GM19468 (cell line): ENCODE measurements around the gene USP25.

Source experiments
- ATAC-seq: cut with Tn5 transposase; IDR thresholded peaks from one replicate; pipeline ENCODE4 v1.9.1; 2021; ENCODE audit warnings: mild to moderate bottlenecking, moderate library complexity, moderate number of reproducible peaks; ENCODE audit not compliant: unreplicated experiment; ENCODE audit errors: extremely low read depth

The USP25 gene

DNA sequence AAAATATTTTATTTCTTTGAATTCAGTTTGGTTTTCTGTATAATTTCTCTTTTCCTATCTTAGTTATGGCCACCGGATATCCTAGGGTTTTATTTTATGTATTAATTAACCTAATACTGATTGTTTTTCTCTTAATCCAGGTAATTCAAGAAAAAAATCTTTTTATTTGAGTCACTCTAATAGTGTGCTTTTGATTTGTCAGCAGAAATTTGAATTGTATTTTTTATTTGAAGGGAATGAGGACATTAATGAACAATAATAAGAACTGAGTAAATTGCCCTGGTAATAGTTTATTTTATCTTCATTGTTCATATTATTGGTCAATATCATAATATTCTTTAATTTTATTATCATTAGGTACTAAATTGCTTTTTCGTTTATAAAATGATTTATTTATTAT lies 120.1 kb downstream of the USP25 start:
- no peak for ATAC-seq

- ATAC-seq = no peak
Measured at GRCh38 chr21:15850645-15851044, 120.9 kb downstream of the USP25 start.

DNA sequence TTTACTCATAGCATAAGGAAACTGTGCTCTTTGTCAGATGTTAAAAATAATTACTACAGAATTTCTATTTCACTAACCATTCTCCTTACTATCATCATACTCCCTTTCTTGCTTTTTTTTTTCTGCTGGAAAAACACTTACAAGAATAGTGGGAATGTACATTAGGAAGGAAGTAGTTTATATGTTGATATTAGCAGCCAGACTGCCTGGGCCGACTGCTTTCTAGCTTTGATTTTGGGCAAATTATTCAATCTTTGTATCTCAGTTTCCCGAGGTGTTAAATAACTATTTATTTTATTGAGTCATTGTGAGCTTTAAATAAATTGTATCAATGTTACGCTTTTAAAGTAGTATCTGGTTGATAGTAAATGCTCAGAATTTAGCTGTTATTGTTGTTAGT lies 122.4 kb downstream of the USP25 start:
- ATAC-seq = no peak

DNA sequence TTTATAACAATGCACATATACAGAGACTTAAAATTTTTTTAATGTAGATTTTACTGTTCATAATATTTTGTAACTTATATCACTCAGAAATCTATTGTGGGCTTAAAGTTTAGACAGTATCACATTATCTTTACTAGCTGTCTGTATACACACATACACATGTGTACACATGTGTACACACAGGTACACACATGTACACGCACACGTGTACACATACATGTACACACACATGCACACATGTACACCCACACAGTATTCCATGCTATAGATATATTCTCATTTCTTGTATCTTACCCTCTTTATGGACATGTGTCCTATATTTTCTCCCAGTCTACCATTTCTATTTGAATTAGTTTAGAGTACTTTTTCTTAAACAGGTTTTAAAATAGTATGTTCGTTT lies 123.3 kb downstream of the USP25 start:
- no peak for ATAC-seq

- ATAC-seq = no peak
Measured at GRCh38 chr21:15856813-15857212, 127.0 kb downstream of the USP25 start.

GRCh38 chr21:15857740-15858139 lies 128.0 kb downstream of the USP25 start:
- ATAC-seq = no peak

DNA sequence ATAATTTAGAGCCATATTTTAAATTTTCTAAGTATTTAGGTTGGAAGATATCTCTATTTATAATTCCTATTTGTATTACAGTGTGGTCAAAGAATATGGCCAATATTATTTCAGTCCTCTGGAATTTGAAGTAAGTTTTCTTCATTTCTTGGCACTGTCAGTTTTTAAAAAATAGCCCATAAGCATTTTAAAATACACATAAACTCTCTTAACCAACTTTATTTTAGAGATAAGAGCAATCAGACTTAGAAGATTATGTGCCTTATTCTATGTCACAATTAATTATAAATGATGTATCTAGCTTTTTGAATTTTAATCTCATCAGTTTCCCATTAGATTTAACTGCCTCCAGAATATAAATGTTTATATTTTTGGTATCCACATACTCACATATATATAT lies 130.8 kb downstream of the USP25 start:
- no peak for ATAC-seq

DNA sequence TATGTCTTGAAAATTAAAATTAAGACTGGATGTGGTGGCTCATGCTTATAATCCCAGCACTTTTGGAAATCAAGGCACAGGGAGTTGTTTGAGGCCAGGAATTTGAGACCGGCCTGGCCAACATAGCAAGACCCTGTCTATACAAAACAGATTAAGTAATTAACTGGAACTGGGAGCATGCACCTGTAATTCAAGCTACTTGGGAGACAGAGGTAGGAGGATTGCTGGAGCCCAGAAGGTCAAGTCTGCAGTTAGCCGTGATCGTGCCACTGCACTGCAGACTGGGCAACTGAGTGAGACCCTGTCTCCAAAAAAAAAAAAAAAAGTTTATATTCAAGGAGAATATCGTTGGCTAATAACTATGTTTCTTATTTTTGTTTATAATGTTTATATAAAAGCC lies 139.2 kb downstream of the USP25 start:
- no peak for ATAC-seq

GRCh38 chr21:15870819-15871218 lies 141.0 kb downstream of the USP25 start:
- no peak for ATAC-seq

DNA sequence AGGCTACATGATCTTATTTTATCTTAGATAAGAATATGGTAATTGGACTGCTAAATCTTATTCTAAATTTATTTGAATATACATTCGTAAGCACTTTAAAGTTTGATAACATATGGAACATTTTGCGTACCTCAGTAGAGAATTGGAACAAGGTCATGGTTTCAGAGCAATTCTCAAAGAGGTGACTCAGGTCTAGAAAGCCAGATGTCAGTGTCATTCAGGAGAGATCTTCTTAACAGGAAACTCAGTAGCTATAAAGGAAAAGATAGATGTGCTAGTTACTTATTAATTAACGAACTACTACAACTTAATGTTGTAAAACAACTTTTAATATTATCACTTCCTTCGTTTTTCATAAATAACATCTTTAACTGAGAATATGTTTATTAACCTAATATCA lies 142.5 kb downstream of the USP25 start:
- ATAC-seq = no peak

GRCh38 chr21:15874615-15875014 lies 144.8 kb downstream of the USP25 start:
- ATAC-seq = no peak

GRCh38 chr21:15875286-15875685 lies 145.5 kb downstream of the USP25 start:
- ATAC-seq = no peak

DNA sequence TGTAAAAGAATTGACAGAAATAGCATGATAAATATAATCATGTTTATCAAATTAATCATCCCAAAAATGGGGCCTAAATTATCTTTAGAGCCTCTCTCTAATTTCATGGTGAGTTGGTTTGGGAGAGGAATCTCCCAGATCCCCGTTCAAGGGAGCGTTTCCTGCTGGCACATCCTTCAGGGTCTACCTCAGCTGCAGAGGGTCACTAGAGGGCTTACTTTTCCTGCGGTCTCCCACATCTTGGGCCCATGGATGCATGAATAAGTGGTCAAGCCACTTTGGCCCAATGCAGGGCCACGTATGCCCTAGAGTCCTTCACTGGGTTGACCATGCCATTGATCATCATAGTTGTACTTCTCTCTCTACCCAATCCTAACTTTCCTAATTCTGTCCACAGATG lies 164.1 kb downstream of the USP25 start:
- no peak for ATAC-seq

DNA sequence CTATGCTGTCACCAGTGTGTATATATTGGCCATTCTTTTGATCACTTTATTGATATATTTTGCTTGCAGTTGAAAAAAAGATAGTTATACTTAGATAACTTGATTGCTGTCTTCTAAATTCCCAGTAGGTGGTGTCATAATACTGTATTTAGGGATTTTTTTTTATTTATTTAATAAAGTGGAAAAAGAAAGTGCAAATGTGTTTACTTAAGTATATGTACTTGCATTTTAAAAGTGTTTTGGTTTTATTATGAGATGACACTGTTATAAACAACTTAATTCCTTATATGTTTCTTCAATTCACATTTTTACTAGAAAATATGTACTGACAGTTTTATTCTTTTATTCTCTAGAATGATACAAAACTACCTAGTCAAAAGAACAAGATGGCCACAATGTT lies 164.8 kb downstream of the USP25 start:
- no peak for ATAC-seq

- ATAC-seq = no peak
Measured at GRCh38 chr21:15895142-15896106, 165.6 kb downstream of the USP25 start.

DNA sequence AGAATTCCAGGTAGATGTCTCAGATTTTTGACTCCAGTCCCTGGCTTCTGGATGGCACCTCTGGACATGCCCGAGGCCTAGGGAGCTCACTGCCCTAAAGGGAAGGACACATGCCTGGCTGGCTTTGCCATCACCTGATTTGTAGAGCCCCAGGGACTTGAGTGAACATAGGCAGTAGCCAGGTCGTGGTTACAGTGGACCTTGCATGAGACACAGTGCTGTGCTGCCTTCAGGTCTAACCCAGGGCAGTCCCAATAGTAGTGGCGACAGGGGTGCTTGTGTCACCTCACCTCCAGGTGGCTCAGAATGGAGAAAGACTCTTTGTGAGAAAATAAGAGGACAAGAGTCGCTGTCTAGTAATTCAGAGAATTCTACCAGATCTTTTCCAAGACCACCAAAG lies 166.7 kb downstream of the USP25 start:
- ATAC-seq = no peak

- ATAC-seq = no peak
Measured at GRCh38 chr21:15904389-15904788, 174.6 kb downstream of the USP25 start.

- ATAC-seq = no peak
Measured at GRCh38 chr21:15908187-15908586, 178.4 kb downstream of the USP25 start.

DNA sequence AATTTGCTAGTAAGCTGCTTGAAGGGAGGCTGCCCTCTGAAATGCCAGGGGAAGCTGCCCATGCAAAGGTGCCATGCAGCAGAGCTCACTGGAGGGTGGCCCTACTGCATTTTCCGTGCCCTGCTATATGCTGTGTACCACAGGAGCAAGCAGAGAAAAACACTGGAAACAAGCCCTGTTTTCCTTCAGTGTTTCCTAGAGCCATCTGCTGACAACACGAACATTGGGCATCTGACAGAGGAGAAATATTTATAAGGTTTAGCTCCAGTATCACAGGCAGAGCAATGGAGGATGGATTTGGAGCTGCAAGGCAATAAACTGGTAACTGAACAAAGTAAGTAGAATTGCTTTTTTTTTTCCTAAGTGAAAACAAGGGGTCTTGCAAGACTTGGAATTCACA lies 198.4 kb downstream of the USP25 start:
- ATAC-seq = no peak

GRCh38 chr21:15928686-15929425 lies 199.1 kb downstream of the USP25 start:
- no peak for ATAC-seq

GRCh38 chr21:15929536-15929935 lies 199.8 kb downstream of the USP25 start:
- ATAC-seq = no peak
